Measurements from ENCODE around the gene SENP5.
A peak's percentile ranks its signal among the peaks of the same experiment; 100 is the strongest.
"Not testable (repeated sequence)": the region's sequence is repeated elsewhere in the genome, so short reads cannot be mapped to it uniquely, and the experiment has no call there.

The SENP5 gene

DNA sequence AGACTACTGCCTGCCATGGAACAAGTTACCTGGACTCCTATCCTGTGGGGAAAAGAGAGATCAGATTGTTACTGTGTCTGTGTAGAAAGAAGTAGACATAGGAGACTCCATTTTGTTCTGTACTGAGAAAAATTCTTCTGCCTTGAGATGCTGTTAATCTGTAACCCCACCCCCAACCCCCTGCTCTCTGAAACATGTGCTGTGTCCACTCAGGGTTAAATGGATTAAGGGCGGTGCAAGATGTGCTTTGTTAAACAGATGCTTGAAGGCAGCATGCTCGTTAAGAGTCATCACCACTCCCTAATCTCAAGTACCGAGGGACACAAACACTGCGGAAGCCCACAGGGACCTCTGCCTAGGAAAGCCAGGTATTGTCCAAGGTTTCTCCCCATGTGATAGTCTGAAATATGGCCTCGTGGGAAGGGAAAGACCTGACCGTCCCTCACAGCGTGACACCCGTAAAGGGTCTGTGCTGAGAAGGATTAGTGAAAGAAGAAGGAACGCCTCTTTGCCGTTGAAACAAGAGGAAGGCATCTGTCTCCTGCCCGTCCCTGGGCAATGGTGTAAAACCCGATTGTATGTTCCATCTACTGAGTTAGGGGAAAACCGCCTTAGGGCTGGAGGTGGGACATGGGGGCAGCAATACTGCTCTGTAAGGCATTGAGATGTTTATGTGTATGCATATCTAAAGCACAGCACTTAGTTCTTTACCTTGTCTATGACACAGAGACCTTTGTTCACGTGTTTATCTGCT lies 76.5 kb downstream of the SENP5 start:
- not testable (repeated sequence) for H3K9me3 Mint-ChIP-seq, H3K27me3 Mint-ChIP-seq, ATAC-seq, H3K27ac Mint-ChIP-seq
- peaks cover 33% of the 10 kb centered on the region for H3K36me3 Mint-ChIP-seq
- H3K4me1 Mint-ChIP-seq = peaks cover 65% of the 10 kb centered on the region
- peak overlapping the region; percentile 97 for H3K4me3 Mint-ChIP-seq

DNA sequence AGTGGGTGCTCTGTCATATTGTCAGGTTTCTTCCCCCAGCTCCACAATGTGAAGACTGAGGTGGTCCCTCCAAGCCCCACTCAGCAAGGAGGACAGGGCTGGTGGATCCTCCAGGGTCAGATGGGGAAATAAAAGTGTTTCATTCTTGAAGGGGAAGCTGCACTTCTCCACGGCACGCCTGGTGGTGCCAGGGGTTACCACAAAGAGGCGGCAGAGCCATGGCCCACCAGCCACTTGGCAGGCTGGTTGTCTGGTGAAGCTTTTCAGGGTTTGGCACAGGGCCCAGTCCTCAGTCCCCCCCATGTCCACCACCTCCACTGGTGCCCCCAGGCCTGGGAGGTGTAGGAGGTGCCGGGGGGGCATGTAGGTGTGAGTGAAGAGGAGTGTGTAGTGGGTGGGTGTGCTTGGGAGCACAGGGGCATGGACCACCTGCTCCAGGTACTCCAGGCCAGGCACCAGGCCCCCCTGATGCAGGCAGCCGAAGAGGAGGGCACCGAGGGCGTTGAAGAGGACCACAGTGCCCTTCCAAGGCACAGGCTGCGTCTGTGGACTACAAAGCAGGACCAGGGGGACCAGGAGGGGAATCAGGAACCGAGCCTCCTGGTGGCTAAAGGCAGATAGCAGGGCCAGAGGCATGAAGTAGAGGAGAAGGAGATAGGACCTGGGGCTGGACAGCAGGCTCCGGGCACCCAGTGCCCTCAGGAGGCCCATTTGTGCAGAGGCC lies 79.6 kb downstream of the SENP5 start:
- Mint-ChIP-seq H3K9me3 (no peaks in the 10 kb centered on the region), H3K36me3 (peaks cover 15% of the 10 kb centered on the region), H3K4me1 (peaks cover 37% of the 10 kb centered on the region), H3K27me3 (no peaks in the 10 kb centered on the region), H3K27ac (no peak overlapping the region), H3K4me3 (no peak overlapping the region)
- no peak for ATAC-seq

DNA sequence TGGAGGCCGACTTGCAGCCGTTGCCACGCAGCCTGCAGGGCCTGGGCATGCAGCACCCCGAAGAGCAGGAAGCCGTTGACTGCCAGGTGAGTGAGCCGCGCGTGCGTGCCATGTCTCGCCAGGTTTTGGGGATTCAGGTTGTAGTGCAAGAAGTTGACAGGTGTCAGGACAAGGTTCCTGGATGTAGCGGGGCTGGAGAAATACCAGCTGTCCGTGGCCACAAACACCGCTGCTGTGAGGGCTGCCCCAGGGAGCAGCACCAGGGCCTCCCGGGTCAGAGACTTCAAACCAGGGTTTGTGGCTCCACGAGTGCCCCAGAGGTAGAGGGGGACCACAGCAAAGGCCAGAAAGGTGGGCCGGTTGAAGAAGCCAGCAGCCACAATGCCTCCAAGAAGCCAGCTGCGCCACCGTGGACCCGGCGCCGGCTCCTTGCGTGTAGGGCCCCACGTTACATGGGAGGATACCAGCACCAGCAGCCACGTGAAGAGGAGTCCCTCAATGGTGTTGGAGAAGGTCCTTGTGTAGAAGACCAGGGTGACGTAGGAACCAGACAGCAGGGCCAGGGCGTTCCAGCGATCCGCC lies 80.2 kb downstream of the SENP5 start:
- Mint-ChIP-seq H3K4me3 (no peak overlapping the region), H3K36me3 (peaks cover 15% of the 10 kb centered on the region), H3K4me1 (peaks cover 36% of the 10 kb centered on the region), H3K27me3 (no peaks in the 10 kb centered on the region), H3K27ac (no peak overlapping the region), H3K9me3 (no peaks in the 10 kb centered on the region)
- peak; percentile 20 for ATAC-seq

DNA sequence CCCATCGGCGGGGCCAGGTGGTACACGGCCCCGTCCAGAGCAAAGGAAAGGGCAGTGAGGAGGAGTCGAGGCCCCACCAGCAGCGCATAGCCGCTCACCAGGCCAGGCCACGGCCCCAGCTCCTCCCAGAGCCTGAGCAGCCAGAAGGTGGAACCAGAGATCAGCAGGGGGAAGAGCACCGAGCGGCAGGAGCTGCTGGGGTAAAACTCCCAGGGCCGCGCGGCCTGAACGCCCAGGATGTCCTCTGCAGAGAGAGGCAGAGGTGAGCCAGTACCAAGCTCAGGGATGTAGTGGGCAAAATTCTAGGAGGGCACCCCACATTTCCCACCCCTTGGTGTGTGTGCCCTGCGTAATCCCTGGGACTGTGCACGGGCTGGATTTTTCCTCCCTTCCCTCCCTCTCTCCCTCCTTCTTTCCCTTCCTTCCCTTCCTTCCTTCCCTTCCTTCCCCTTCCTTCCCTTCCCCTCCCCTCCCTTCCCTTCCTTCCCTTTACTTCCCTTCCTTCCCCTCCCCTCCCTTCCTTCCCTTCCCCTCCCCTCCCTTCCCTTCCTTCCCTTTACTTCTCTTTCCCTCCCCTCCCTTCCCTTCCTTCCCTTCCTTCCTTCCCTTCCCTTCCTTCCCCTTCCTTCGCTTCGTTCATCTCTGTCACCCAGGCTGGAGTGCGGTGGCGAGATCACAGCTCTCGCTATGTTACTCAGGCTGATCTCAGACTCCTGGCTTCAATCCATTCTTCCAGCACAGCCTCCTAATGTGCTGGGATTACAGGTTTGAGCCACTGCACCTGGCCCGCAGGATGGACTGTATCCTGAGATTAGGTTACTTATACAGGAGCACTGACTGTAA lies 80.9 kb downstream of the SENP5 start:
- peak; percentile 48 for ATAC-seq

DNA sequence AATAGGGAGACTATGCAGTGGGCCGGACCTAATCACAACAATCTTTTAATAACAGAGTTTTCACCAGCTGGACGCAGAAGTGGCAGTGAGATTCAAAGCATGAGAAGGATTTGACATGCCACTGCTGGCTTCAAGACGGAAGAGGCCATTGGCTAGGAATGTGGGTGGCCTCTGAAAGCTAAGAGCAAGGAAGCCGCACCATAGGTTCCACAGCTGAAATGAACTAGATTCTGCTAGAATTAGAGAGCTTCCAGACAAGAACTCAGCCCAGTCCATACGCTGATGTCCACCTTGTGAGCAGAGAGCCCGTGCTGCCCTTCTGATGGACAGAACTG lies 81.5 kb downstream of the SENP5 start:
- Mint-ChIP-seq H3K4me1 (peaks cover 23% of the 10 kb centered on the region), H3K27me3 (no peaks in the 10 kb centered on the region), H3K36me3 (peaks cover 15% of the 10 kb centered on the region), H3K4me3 (no peak overlapping the region), H3K27ac (no peak overlapping the region), H3K9me3 (no peaks in the 10 kb centered on the region)
- no peak for ATAC-seq

More for the DNA sequence above, 80.9 kb downstream of the SENP5 start:
- no peaks in the 10 kb centered on the region for H3K27me3 Mint-ChIP-seq
- no peak overlapping the region for H3K4me3 Mint-ChIP-seq
- no peaks in the 10 kb centered on the region for H3K9me3 Mint-ChIP-seq
- peaks cover 29% of the 10 kb centered on the region for H3K4me1 Mint-ChIP-seq
- no peak overlapping the region for H3K27ac Mint-ChIP-seq
- H3K36me3 Mint-ChIP-seq = peaks cover 15% of the 10 kb centered on the region

DNA sequence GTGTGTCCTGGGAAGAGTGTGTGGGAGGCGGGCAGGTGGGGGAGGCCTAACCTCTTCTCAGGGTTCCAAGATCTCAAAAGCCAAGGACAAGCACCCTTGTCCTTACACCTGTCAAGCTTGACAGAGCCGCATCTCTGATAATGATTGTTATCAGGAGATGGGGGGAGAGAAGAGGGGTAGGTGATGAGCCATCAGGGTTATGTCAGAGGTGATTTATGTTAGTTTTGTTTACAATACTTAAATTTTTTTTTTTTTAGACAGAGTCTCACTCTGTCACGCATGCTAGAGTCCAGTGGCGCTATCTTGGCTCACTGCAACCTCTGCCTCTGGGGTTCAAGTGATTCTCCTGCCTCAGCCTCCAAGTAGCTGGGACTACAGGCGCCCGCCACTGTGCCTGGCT lies 82.0 kb downstream of the SENP5 start:
- H3K27ac Mint-ChIP-seq = no peak overlapping the region
- no peaks in the 10 kb centered on the region for H3K27me3 Mint-ChIP-seq
- H3K36me3 Mint-ChIP-seq = peaks cover 11% of the 10 kb centered on the region
- H3K9me3 Mint-ChIP-seq = no peaks in the 10 kb centered on the region
- no peak for ATAC-seq
- no peak overlapping the region for H3K4me3 Mint-ChIP-seq
- H3K4me1 Mint-ChIP-seq = peaks cover 18% of the 10 kb centered on the region

DNA sequence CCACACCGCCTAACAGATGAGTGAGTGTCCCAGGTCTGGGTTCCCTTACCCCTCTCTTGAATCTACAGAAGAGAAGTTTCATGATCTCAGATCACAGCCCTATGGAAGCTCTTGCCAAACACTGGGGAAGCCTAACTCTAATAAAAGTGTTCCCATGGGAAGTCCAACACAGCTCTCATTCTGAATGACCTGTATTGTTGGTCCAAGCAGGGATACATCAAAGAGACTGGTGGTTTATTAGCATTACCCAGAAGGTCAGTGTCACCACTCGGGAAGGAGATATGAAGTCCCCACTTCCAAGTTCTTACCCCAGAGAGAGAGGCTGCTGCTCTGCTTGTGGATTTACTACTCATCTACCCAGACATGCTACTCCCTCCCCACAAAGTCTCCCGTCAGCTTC lies 83.7 kb downstream of the SENP5 start:
- H3K27ac Mint-ChIP-seq = no peak overlapping the region
- H3K9me3 Mint-ChIP-seq = peaks cover under 1% of the 10 kb centered on the region
- ATAC-seq = no peak
- H3K4me3 Mint-ChIP-seq = no peak overlapping the region
- peaks cover 7% of the 10 kb centered on the region for H3K36me3 Mint-ChIP-seq
- no peaks in the 10 kb centered on the region for H3K27me3 Mint-ChIP-seq
- H3K4me1 Mint-ChIP-seq = peaks cover 12% of the 10 kb centered on the region

DNA sequence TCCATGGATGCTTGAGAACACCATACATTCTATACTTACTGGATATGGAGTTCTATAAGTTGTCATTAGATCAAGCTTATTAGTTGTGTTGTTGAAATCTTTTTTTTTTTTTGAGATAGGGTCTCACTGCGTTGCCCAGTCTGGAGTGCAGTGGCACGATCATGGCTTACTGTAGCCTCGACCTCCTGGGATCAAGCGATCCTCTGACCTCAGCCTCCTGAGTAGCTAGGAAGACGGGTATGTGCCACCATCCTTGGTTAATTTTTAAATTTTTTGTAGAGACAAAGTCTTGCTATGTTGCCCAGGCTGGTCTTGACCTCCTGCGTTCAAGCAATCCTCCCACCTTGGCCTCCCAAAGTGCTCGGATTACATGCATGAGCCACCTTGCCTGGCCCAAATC lies 87.1 kb downstream of the SENP5 start:
- Mint-ChIP-seq H3K4me1 (no peaks in the 10 kb centered on the region), H3K9me3 (peaks cover 3% of the 10 kb centered on the region), H3K27ac (no peak overlapping the region), H3K27me3 (no peaks in the 10 kb centered on the region), H3K4me3 (no peak overlapping the region), H3K36me3 (no peaks in the 10 kb centered on the region)
- ATAC-seq = no peak

DNA sequence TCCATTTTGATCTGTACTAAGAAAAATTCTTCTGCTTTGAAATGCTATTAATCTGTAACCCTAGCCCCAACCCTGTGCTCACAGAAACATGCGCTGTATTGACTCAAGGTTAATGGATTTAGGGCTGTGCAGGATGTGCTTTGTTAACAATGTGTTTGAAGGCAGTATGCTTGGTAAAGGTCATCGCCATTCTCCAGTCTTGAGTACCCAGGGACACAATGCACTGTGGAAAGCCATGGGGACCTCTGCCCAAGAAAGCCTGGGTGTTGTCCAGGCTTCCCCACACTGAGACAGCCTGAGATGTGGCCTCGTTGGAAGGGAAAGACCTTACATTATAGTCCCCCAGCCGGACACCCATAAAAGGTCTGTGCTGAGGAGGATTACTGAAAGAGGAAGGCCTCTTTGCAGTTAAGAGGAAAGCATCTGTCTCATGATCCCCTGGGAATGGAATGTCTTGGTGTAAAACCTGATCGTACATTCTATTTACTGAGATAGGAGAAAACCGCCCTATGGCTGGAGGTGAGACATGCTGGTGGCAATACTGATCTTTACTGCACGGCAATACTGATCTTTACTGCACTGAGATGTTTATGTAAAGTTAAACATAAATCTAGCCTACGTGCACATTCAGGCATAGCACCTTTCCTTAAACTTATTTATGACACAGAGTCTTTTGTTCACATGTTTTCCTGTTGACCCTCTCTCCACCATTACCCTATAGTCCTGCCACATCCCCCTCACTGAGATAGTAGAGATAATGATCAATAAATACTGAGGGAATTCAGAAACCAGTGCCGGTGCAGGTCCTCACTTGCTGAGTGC lies 94.6 kb downstream of the SENP5 start:
- H3K9me3 Mint-ChIP-seq = peaks cover 10% of the 10 kb centered on the region
- H3K36me3 Mint-ChIP-seq = peaks cover 23% of the 10 kb centered on the region
- no peaks in the 10 kb centered on the region for H3K27me3 Mint-ChIP-seq
- peaks cover 39% of the 10 kb centered on the region for H3K4me1 Mint-ChIP-seq
- H3K4me3 Mint-ChIP-seq = peak overlapping the region; percentile 64
- H3K27ac Mint-ChIP-seq = peak overlapping the region; percentile 64
- peak; percentile 79 for ATAC-seq

DNA sequence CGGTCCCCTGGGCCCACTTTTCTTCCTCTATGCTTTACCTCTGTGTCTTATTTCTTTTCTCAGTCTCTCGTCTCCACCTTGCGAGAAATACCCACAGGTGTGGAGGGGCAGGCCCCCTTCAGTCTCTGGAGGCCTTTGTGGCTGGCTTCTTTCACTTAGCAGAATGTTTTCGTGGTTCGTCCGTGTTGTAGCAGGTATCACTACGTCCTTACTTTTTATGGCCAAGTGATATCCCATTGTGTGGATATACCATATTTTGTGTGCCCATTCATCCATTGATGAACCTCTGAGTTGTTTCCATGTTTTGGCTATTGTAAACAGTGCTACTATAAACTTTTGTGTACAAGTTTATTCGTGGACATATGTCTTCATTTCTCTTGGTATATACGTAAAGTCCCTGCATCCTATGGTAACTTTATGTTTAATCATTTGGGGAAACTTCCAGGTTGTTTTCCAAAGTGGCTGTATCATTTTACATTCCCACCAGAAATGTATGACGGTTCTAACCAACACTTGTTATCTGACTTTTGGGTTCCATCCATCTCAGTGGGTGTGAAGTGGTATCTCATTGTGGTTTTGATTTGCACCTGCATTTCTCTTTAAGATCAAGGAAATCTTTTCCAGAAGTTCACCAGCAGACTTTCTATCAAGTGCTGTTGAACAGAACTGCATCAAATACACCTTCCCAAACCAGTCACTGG lies 95.4 kb downstream of the SENP5 start:
- Mint-ChIP-seq H3K27ac (peak overlapping the region; percentile 64), H3K4me1 (peaks cover 47% of the 10 kb centered on the region), H3K36me3 (peaks cover 23% of the 10 kb centered on the region), H3K27me3 (no peaks in the 10 kb centered on the region), H3K9me3 (peaks cover 10% of the 10 kb centered on the region), H3K4me3 (peak overlapping the region; percentile 64)
- peak; percentile 82 for ATAC-seq

DNA sequence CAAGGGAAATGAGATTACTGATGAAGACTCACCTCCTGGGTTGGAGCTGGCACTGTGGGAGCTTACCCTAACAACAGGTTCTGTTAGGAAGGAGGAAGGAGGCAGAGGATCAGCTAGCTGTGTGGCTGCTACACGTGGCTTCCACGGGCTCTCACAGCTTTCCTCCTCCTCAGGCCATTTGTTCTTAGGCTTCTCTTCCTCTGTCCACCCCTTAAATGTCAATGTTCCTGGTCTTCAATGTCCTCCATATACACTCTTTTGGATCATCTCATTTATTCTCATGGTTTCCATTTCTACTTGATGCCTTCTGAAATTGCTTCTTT lies 95.9 kb downstream of the SENP5 start:
- no peaks in the 10 kb centered on the region for H3K27me3 Mint-ChIP-seq
- peaks cover 10% of the 10 kb centered on the region for H3K9me3 Mint-ChIP-seq
- no peak overlapping the region for H3K27ac Mint-ChIP-seq
- no peak for ATAC-seq
- H3K36me3 Mint-ChIP-seq = peaks cover 23% of the 10 kb centered on the region
- peaks cover 50% of the 10 kb centered on the region for H3K4me1 Mint-ChIP-seq
- no peak overlapping the region for H3K4me3 Mint-ChIP-seq

DNA sequence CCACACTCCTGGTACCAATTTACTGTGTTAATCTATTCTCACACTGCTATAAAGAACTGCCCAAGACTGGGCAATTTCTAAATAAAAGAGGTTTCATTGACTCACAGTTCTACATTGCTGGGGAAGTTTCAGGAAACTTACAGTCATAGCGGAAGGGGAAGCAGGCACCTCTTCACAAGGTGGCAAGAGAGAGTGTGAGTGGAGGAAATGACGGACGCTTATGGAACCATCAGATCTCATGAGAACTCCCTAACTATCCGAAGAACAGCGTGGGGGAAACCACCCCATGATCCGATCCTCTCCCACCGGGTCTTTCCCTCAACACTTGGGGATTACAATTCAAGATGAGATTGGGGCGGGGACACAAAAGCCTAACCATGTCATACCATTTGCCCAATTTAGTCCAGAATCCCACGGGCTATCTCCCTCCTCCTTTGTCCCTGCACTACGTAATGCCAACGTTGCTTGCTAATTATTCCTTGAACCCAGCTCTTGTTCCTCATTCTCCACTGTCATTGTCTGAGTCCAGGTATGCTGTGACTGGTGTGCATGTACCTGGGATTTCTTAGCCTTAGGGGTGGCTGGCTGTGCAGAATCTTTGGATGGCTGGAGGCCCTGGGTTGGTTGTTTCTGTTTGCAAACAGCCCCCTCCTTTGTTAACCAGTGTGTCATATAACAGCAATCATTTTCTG lies 97.5 kb downstream of the SENP5 start:
- no peak overlapping the region for H3K27ac Mint-ChIP-seq
- peaks cover 23% of the 10 kb centered on the region for H3K36me3 Mint-ChIP-seq
- H3K27me3 Mint-ChIP-seq = no peaks in the 10 kb centered on the region
- H3K4me1 Mint-ChIP-seq = peaks cover 53% of the 10 kb centered on the region
- no peak overlapping the region for H3K4me3 Mint-ChIP-seq
- peaks cover 10% of the 10 kb centered on the region for H3K9me3 Mint-ChIP-seq
- ATAC-seq = no peak

DNA sequence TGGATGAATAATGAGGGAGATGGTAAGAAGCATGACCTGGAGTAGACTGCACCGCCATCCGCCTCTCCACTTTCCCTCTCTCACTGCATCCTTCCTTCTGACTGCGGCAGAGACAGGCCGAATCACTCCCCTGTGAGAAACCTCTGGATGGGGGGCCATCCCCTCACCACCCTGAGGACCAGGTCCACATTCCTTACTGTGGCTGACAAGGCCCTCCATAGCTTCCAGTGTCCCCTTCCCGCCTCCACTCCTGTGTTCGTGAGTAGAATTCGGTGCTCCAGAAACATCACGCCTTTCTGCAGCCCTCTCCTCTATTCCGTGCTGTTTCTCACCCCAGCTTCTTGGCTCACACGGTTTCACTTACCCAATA lies 98.1 kb downstream of the SENP5 start:
- no peak overlapping the region for H3K4me3 Mint-ChIP-seq
- no peak for ATAC-seq

More for the DNA sequence above, 98.1 kb downstream of the SENP5 start:
- peaks cover 23% of the 10 kb centered on the region for H3K36me3 Mint-ChIP-seq
- H3K27me3 Mint-ChIP-seq = peaks cover 1% of the 10 kb centered on the region
- no peak overlapping the region for H3K27ac Mint-ChIP-seq
- H3K4me1 Mint-ChIP-seq = peaks cover 59% of the 10 kb centered on the region
- H3K9me3 Mint-ChIP-seq = peaks cover 10% of the 10 kb centered on the region
